Measurements from ENCODE around the gene CASP9. TPM values are rescaled to one million over a fixed set of nuclear protein-coding genes. Genes with fewer than 3 reads are reported as not detected.
A peak's percentile ranks its signal among the peaks of the same experiment; 100 is the strongest.

The CASP9 gene
- total and polyA plus RNA-seq, 2 of the 13 experiments (the other 11 are each of a cell fraction or from before 2014, with no cell fraction given): 8.5 to 11.5 TPM

GRCh38 chr1:15526490-15527339 is 2.7 kb upstream of the CASP9 start, which contains the start of gene DNAJC16 (continued):
- TF ChIP-seq ZNF770 (CRISPR knock-in tag; IDR thresholded peaks at IDR 0.05): peak; percentile 49; the same call in 1 of the 2 replicates
- peak; percentile 94 for TF ChIP-seq ZNF639 (CRISPR knock-in tag; conservative IDR thresholded peaks at IDR 0.05)
- peak; percentile 44; the same call in 1 of the 2 replicates for TF ChIP-seq SOX5 (CRISPR knock-in tag; IDR thresholded peaks at IDR 0.05; ENCODE audit: borderline replicate concordance)
- TF ChIP-seq, protein P1, sequence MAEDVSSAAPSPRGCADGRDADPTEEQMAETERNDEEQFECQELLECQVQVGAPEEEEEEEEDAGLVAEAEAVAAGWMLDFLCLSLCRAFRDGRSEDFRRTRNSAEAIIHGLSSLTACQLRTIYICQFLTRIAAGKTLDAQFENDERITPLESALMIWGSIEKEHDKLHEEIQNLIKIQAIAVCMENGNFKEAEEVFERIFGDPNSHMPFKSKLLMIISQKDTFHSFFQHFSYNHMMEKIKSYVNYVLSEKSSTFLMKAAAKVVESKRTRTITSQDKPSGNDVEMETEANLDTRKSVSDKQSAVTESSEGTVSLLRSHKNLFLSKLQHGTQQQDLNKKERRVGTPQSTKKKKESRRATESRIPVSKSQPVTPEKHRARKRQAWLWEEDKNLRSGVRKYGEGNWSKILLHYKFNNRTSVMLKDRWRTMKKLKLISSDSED (CRISPR knock-in tag; IDR thresholded peaks at IDR 0.05): no peak
- TF ChIP-seq, protein P2, sequence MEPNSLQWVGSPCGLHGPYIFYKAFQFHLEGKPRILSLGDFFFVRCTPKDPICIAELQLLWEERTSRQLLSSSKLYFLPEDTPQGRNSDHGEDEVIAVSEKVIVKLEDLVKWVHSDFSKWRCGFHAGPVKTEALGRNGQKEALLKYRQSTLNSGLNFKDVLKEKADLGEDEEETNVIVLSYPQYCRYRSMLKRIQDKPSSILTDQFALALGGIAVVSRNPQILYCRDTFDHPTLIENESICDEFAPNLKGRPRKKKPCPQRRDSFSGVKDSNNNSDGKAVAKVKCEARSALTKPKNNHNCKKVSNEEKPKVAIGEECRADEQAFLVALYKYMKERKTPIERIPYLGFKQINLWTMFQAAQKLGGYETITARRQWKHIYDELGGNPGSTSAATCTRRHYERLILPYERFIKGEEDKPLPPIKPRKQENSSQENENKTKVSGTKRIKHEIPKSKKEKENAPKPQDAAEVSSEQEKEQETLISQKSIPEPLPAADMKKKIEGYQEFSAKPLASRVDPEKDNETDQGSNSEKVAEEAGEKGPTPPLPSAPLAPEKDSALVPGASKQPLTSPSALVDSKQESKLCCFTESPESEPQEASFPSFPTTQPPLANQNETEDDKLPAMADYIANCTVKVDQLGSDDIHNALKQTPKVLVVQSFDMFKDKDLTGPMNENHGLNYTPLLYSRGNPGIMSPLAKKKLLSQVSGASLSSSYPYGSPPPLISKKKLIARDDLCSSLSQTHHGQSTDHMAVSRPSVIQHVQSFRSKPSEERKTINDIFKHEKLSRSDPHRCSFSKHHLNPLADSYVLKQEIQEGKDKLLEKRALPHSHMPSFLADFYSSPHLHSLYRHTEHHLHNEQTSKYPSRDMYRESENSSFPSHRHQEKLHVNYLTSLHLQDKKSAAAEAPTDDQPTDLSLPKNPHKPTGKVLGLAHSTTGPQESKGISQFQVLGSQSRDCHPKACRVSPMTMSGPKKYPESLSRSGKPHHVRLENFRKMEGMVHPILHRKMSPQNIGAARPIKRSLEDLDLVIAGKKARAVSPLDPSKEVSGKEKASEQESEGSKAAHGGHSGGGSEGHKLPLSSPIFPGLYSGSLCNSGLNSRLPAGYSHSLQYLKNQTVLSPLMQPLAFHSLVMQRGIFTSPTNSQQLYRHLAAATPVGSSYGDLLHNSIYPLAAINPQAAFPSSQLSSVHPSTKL (CRISPR knock-in tag; IDR thresholded peaks at IDR 0.05): peak; percentile 32; the same call in 1 of the 2 replicates
- TF ChIP-seq, protein P3, sequence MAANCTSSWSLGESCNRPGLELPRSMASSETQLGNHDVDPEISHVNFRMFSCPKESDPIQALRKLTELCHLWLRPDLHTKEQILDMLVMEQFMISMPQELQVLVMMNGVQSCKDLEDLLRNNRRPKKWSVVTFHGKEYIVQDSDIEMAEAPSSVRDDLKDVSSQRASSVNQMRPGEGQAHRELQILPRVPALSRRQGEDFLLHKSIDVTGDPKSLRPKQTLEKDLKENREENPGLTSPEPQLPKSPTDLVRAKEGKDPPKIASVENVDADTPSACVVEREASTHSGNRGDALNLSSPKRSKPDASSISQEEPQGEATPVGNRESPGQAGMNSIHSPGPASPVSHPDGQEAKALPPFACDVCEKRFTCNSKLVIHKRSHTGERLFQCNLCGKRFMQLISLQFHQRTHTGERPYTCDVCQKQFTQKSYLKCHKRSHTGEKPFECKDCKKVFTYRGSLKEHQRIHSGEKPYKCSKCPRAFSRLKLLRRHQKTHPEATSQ (CRISPR knock-in tag; IDR thresholded peaks at IDR 0.05; ENCODE audit: borderline replicate concordance): no peak; the same call in 1 of the 2 replicates
- TF ChIP-seq, protein P4, sequence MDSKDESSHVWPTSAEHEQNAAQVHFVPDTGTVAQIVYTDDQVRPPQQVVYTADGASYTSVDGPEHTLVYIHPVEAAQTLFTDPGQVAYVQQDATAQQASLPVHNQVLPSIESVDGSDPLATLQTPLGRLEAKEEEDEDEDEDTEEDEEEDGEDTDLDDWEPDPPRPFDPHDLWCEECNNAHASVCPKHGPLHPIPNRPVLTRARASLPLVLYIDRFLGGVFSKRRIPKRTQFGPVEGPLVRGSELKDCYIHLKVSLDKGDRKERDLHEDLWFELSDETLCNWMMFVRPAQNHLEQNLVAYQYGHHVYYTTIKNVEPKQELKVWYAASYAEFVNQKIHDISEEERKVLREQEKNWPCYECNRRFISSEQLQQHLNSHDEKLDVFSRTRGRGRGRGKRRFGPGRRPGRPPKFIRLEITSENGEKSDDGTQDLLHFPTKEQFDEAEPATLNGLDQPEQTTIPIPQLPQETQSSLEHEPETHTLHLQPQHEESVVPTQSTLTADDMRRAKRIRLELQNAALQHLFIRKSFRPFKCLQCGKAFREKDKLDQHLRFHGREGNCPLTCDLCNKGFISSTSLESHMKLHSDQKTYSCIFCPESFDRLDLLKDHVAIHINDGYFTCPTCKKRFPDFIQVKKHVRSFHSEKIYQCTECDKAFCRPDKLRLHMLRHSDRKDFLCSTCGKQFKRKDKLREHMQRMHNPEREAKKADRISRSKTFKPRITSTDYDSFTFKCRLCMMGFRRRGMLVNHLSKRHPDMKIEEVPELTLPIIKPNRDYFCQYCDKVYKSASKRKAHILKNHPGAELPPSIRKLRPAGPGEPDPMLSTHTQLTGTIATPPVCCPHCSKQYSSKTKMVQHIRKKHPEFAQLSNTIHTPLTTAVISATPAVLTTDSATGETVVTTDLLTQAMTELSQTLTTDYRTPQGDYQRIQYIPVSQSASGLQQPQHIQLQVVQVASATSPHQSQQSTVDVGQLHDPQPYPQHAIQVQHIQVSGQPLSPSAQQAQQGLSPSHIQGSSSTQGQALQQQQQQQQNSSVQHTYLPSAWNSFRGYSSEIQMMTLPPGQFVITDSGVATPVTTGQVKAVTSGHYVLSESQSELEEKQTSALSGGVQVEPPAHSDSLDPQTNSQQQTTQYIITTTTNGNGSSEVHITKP (CRISPR knock-in tag; IDR thresholded peaks at IDR 0.05; ENCODE audit: low read depth): peak; percentile 51; the same call in 1 of the 2 replicates
- no peak for TF ChIP-seq ZFAT (CRISPR knock-in tag; conservative IDR thresholded peaks at IDR 0.05)
- TF ChIP-seq, protein P5, sequence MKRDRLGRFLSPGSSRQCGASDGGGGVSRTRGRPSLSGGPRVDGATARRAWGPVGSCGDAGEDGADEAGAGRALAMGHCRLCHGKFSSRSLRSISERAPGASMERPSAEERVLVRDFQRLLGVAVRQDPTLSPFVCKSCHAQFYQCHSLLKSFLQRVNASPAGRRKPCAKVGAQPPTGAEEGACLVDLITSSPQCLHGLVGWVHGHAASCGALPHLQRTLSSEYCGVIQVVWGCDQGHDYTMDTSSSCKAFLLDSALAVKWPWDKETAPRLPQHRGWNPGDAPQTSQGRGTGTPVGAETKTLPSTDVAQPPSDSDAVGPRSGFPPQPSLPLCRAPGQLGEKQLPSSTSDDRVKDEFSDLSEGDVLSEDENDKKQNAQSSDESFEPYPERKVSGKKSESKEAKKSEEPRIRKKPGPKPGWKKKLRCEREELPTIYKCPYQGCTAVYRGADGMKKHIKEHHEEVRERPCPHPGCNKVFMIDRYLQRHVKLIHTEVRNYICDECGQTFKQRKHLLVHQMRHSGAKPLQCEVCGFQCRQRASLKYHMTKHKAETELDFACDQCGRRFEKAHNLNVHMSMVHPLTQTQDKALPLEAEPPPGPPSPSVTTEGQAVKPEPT (CRISPR knock-in tag; IDR thresholded peaks at IDR 0.05; ENCODE audit: low read depth): peak; percentile 92
- peak; percentile 58; the same call in 1 of the 2 replicates for TF ChIP-seq ZNF136 (CRISPR knock-in tag; IDR thresholded peaks at IDR 0.05; ENCODE audit: low read depth)

Measured in HepG2 (cell line).